HG03025 (cell line): ENCODE data around the gene TRPM5.

Experiments
- ATAC-seq: cut with Tn5 transposase; IDR thresholded peaks from one replicate; pipeline ENCODE4 v1.9.1; 2021; ENCODE audit warnings: mild to moderate bottlenecking, moderate library complexity; ENCODE audit not compliant: unreplicated experiment, low FRiP score

Gene TRPM5

GRCh38 chr11:2423157-2424025 is 20.9 kb downstream of the TRPM5 start:
- ATAC-seq = no peak

- no peak for ATAC-seq
Observed at GRCh38 chr11:2422461-2423156, 21.7 kb downstream of the TRPM5 start.

DNA sequence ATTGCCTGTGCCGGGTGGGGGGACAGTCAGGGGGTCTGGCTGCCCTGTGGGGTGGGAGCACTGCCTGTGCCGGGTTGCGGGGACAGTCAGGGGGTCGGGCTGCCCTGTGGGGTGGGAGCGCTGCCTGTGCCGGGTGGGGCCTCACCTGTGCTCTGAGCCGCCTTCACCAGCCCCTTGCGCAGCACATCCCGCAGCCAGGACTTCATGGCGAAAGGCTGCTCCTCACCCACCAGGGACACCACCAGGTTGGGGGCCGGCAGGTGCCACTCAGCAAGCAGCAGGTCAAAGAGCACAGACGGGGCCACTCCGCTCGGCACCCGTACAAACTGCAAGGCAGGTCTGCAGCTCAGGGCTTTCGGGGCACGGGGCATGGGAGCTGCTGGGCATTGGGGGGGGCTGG is 22.3 kb downstream of the TRPM5 start:
- ATAC-seq = no peak

GRCh38 chr11:2421226-2421994 is 22.9 kb downstream of the TRPM5 start:
- no peak for ATAC-seq

DNA sequence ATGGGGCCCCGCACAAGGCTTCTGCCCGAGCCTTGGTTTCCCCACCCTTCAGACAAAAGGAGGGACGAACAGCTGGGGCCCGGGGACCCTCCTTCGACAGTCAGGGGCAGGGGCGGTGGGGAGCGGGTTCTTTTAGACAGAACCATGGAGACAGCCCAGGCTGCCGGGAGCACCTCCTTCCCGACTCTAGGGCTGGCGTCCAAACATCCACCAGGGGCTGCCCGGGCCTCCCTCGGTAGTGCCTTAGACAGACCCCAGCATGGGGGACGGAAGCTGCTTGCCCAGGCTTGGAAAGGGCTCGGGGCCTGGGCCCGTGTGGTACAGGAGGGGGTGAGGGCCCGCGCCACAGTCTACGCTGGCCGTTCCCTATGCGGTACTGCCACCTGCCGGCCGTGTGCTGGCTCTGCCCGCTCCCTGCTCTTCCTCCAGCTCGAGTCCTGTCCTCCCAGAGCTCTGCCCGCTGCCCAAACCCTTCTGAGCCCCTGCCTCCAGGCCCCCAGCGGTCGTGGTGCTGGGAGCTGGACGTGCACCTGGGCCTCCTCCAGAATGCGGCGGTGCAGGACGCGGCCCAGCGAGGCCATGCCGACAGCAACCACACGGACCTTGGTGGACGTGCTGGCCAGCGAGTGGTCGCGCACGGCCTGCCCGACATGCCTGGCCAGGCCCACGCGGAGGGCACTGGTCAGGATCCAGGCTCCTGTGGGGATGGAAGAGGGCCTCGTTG is 23.6 kb downstream of the TRPM5 start:
- no peak for ATAC-seq

- no peak for ATAC-seq
Observed at GRCh38 chr11:2419638-2420501, 24.4 kb downstream of the TRPM5 start.

DNA sequence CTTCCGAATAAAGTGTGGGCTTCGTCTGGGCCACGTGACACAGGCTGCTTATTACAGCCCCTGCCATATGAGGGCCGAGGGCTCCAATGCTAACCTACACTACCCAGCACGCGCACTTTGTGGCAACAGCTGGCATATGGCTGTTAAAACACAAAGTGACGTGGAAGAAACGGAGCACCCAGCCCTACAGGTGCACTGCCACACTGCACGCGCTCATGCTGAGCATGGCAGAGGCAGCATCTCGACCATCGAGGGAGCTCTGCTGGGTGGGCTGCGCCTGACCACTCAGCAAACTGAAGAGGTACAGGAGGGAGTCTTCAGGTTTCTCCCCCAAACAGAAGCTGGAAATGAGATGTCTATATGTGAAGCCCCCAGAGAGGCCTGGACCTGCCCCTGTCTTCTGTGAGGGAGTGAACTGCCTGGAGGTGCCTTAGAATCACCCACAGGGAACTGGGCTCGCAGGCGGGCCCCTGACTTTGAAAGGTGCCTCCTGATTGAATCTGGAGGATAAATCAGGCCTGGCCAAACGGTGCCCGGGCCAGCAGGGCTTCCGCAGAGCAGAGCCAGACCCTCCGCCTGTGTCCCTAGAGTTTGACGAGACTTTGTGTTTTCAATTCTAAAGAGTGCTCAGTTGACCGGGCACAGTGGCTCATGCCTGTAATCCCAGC is 25.5 kb downstream of the TRPM5 start:
- ATAC-seq = no peak

- no peak for ATAC-seq
Observed at GRCh38 chr11:2417856-2418692, 26.2 kb downstream of the TRPM5 start.

- no peak for ATAC-seq
Observed at GRCh38 chr11:2416765-2417164, 27.5 kb downstream of the TRPM5 start.

GRCh38 chr11:2415601-2416380 is 28.5 kb downstream of the TRPM5 start:
- no peak for ATAC-seq

- ATAC-seq = no peak
Observed at GRCh38 chr11:2415171-2415570, 29.1 kb downstream of the TRPM5 start.

- ATAC-seq = no peak
Observed at GRCh38 chr11:2414616-2415015, 29.7 kb downstream of the TRPM5 start.

GRCh38 chr11:2413742-2414579 is 30.4 kb downstream of the TRPM5 start:
- ATAC-seq = no peak

DNA sequence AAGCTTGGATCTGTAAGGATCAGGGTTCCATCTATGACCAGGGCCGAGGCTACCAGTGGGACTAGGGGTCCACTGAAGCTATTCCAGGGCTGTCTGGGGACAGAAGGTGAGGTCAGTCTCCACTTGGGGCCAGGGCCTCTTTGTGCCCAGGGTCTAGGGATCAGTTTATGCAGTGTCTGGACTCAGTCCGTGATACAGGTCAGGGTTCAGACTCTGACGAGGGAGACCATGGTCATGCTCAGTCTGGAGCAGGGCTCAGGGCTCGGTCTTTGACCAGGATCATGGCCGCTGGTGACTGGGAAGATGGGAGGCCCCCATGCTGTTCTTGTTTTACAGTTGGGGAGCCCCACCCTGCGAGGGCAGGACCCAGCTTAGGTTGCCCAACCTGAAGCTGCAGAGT is 32.0 kb downstream of the TRPM5 start:
- no peak for ATAC-seq

DNA sequence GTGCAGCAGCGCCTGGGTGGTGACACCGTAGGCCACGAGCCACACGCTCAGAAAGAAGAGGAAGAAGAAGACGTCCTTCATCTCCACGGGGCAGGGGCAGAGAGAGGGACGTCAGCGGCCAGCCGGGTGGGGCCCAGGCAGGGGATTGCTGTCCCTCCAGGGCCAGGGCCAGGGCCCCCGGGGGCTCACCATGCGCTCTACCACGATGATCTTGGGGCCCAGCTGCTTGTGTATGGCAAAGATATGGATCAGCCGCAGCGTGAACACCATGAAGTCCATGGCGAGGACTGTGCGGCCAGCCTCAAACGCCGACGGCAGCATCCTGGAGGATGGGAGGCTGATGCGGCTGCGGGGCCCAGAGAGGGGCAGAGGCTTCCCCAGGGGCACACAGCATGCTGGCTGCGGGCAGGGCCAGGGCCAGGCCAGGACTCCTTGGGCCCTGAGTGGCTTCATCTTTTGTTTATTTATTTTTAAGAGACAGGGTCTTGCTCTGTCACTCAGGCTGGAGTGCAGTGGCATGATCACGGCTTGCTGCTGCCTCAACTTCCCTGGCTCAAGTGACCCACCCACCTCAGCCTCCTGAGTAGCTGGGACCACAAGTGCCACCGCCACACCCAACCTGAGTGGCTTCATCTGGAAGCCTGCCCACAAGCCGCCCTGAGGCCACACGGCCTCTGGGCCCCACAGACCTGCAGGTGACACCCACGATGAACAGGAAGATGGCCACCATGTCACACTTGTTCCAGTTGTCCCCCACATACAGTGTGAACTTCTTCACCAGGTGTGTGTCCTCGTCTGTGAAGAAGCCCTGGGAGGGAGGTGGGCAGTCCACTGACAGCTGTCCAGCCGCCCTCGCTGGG is 32.6 kb downstream of the TRPM5 start:
- no peak for ATAC-seq

DNA sequence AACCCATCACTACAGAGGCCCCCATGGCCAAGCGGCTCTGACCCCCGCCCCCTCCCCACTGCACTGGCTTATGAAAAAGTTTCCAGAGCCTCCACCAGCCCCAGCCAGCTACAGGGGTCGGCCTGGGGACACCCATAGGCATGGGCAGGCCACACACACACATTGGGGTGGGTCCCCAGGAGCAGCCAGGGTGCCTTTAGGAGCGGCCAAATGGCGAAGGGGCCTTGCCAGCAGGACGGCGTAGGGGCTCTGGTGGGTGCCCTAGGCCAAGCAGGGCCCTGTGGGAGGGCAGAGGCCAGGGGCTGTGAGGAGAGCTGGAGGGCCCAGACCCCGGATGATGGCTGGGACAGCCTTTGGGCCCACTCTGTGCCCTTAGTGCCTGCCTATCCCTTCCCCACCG is 33.7 kb downstream of the TRPM5 start:
- no peak for ATAC-seq
